ENCODE results near the gene SP5. TPM values are rescaled to one million over a fixed set of nuclear protein-coding genes. Genes with fewer than 3 reads are reported as not detected.

SP5 gene
- total and polyA plus RNA-seq, 12 donors = 0.16 to 9.2 (median 2.8) TPM

- Histone ChIP-seq H3K27me3 (no peaks in the 10 kb centered on the region), H3K36me3 (replicated peaks in 1 of 2) (no peaks in the 10 kb centered on the region), H3K4me1 (replicated peaks in 1 of 2) (no peaks in the 10 kb centered on the region), H3K9me3 (replicated peaks in 1 of 3) (no peaks in the 10 kb centered on the region), H3K27ac (no peak overlapping the region), H3K4me3 (no peak overlapping the region)
- no peak for DNase-seq
- 68 to 93% (median 86%) methylated on average over 1 of the region's 1 CpG for WGBS, 4 donors
- TF ChIP-seq POLR2A (IDR thresholded peaks at IDR 0.05) (no peak), CTCF (IDR thresholded peaks at IDR 0.05) (no peak)
- intact Hi-C loops (cut with DNase I) = no loop called here
These were observed 33.8 kb upstream of the SP5 start for GRCh38 chr2:170681311-170681710.

DNA sequence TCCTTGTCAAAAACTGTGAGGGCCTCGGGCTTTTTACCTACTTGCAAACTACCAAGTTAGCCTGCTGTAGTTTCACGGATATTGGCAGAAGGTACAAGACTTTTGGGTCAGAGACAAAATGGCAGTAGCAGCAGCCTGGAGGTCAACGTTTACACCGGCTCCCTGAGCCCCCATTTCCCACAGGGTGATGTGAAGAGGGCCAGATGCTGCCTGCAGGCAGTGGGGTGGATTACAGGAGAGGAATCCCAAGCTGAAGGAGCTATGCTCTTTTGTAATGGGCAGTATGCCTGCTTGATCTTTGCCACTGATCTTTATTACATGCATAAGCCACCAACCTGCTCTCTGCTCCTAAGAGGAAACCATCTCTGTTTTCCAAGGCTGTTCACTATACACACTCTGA lies 29.5 kb upstream of the SP5 start:
- no peak for DNase-seq
- H3K36me3 ChIP-seq (replicated peaks in 1 of 2) = no peaks in the 10 kb centered on the region
- H3K9me3 ChIP-seq (replicated peaks in 1 of 3) = no peaks in the 10 kb centered on the region
- H3K27me3 ChIP-seq = no peaks in the 10 kb centered on the region
- H3K27ac ChIP-seq = no peak overlapping the region
- 56 to 73% (median 61%) methylated on average over 3 to 4 of the region's 4 CpGs for WGBS, 4 donors
- H3K4me3 ChIP-seq = no peak overlapping the region
- TF ChIP-seq CTCF (IDR thresholded peaks at IDR 0.05) = no peak
- TF ChIP-seq POLR2A (IDR thresholded peaks at IDR 0.05) = no peak
- intact Hi-C loops (cut with DNase I) = no loop called here
- no peaks in the 10 kb centered on the region for H3K4me1 ChIP-seq (replicated peaks in 1 of 2)

DNA sequence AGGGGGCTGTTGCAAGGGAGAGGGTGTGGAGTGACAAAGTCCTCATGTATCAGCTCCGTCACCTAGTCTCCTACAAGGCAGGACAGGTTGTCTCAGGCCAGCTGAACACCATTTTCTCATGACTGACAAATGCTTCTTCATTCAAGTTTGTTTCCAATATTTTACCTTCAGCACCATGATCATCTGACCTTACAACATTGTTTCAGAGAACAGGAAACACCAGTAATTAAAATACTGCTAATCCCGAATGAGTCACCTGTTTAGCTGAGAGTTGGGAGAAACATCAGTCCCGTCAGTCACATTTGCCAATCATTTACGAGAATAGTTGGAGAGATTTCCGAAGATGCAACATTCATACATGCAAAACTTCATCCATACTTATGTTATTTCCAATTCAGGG lies 25.7 kb upstream of the SP5 start:
- intact Hi-C loops (cut with DNase I) = no loop called here
- Histone ChIP-seq H3K27ac (no peak overlapping the region), H3K27me3 (no peaks in the 10 kb centered on the region), H3K36me3 (replicated peaks in 1 of 2) (no peaks in the 10 kb centered on the region), H3K4me3 (no peak overlapping the region), H3K4me1 (replicated peaks in 1 of 2) (no peaks in the 10 kb centered on the region), H3K9me3 (replicated peaks in 1 of 3) (no peaks in the 10 kb centered on the region)
- TF ChIP-seq CTCF (IDR thresholded peaks at IDR 0.05) = no peak
- no peak for TF ChIP-seq POLR2A (IDR thresholded peaks at IDR 0.05)
- WGBS, 4 donors = 79 to 92% (median 89%) methylated on average over 5 of the region's 5 CpGs
- no peak for DNase-seq

DNA sequence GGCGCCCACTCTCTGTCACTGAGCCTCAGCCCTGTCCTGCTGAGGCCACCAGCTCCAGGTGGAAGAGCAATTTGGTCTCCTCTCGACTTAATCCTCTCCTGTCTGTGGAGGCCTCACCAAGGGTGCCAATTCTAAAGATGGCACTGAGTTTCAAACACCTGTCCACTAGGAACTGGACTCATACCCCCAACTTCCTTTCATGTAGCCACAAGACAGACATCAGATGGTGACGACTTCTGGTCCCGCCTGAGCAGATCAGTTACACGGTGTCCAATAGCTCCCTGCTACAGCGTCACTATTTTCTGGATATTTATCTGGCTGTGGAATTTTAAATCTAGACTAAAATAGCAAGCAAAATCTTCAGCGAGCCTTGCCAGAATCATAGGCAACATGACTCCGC lies 24.5 kb upstream of the SP5 start:
- Histone ChIP-seq H3K27me3 (no peaks in the 10 kb centered on the region), H3K4me1 (replicated peaks in 1 of 2) (no peaks in the 10 kb centered on the region), H3K4me3 (no peak overlapping the region), H3K9me3 (replicated peaks in 1 of 3) (no peaks in the 10 kb centered on the region), H3K27ac (no peak overlapping the region), H3K36me3 (replicated peaks in 1 of 2) (no peaks in the 10 kb centered on the region)
- WGBS, 4 donors = 76 to 84% (median 82%) methylated on average over 8 of the region's 8 CpGs
- no peak for DNase-seq
- intact Hi-C loops (cut with DNase I) = no loop called here
- TF ChIP-seq CTCF (IDR thresholded peaks at IDR 0.05) (no peak), POLR2A (IDR thresholded peaks at IDR 0.05) (no peak)
